Adipocyte (in vitro differentiated cells): ENCODE data around the gene TERT.
"Not testable (repeated sequence)": the region's sequence is repeated elsewhere in the genome, so short reads cannot be mapped to it uniquely, and the experiment has no call there.

ENCODE experiments used
- DNase-seq: peaks from one replicate; pipeline ENCODE4 v3.0.0-alpha.2; 2015; ENCODE audit warnings: low read depth
- H3K27me3 ChIP-seq: replicated peaks from 2 replicates; pipeline ENCODE4 v1.7.0; 2013; ENCODE audit warnings: mild to moderate bottlenecking, low read length, moderate library complexity; ENCODE audit not compliant: control insufficient read depth, insufficient read depth
- H3K36me3 ChIP-seq: 2 replicates; pipeline ENCODE4 v1.7.0; 2013; ENCODE audit warnings: low read length, mild to moderate bottlenecking, moderate library complexity; ENCODE audit not compliant: control insufficient read depth, insufficient read depth, severe bottlenecking
- H3K4me1 ChIP-seq: 2 replicates; pipeline ENCODE4 v1.7.0; 2013; ENCODE audit warnings: mild to moderate bottlenecking, low read length, moderate library complexity; ENCODE audit not compliant: control insufficient read depth, insufficient read depth
- H3K4me3 ChIP-seq: 2 replicates; pipeline ENCODE4 v1.7.0; 2013; ENCODE audit warnings: mild to moderate bottlenecking, low read length, moderate library complexity
- H3K9ac ChIP-seq: 2 replicates; pipeline ENCODE4 v1.7.0; 2013; ENCODE audit warnings: mild to moderate bottlenecking, low read length, moderate library complexity
- H3K9me3 ChIP-seq: 2 replicates; pipeline ENCODE4 v1.7.0; 2013; ENCODE audit warnings: mild to moderate bottlenecking, low read length, moderate library complexity; ENCODE audit not compliant: control insufficient read depth

The TERT gene

DNA sequence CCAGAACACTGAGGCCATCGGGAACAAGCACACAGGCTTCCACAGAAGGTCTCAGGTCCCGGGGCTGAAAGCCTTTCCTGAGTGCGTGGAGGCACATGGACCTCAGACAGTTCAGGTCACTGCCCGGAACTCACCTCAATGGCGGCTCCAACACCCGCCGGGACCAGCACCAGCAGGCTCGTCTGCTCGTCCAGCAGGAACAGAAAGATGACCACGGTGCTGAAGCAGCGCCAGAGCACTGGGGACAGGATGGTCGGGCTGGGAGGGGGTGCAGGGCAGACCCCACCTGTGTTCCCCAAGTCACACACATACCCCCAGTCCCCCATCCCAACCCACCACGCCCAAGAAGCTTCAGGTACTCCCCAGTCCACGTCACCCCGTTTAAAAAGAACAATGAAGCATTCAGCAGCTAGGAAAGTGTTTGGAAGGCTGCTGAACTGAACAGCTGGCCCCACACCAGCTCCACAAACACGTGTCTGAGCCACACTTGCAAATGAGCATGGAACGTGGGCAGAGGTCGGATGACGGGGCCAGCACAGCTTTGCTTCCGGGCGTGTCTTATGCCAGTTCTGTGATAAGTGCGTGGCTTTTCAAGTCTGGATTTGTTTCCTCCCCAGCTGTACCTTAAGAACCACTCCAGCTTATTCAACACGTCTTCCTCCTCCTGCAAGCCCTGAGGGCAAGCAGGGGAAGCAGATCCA lies 35.4 kb upstream of the TERT start:
- DNase-seq = no peak
- no peaks in the 10 kb centered on the region for H3K27me3 ChIP-seq
- peaks cover 23% of the 10 kb centered on the region for H3K4me1 ChIP-seq
- no peak overlapping the region for H3K9ac ChIP-seq
- peaks cover 53% of the 10 kb centered on the region for H3K36me3 ChIP-seq
- H3K4me3 ChIP-seq = no peak overlapping the region
- peaks cover 9% of the 10 kb centered on the region for H3K9me3 ChIP-seq

DNA sequence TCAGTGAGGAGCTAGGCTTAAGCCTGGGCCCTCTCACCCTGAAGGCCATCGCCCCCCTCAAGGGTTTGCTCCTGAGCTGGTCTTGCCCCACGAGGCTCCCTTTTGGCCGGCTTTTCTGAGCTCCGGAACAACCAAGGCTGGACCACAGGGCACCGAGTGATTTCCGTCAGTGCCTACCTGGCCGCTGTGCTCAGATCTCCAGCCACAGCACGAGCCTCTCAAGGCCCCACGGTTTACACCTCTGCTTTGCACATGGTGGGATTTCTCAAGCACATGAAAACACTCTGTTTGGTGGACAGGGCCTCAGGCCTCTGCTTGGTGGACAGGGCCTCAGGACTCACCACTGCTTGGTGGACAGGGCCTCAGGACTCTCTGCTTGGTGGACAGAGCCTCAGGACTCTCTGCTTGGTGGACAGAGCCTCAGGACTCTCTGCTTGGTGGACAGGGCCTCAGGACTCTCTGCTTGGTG lies 34.3 kb upstream of the TERT start:
- Histone ChIP-seq H3K36me3 (peaks cover 53% of the 10 kb centered on the region), H3K4me3 (no peak overlapping the region)
- DNase-seq = no peak

DNA sequence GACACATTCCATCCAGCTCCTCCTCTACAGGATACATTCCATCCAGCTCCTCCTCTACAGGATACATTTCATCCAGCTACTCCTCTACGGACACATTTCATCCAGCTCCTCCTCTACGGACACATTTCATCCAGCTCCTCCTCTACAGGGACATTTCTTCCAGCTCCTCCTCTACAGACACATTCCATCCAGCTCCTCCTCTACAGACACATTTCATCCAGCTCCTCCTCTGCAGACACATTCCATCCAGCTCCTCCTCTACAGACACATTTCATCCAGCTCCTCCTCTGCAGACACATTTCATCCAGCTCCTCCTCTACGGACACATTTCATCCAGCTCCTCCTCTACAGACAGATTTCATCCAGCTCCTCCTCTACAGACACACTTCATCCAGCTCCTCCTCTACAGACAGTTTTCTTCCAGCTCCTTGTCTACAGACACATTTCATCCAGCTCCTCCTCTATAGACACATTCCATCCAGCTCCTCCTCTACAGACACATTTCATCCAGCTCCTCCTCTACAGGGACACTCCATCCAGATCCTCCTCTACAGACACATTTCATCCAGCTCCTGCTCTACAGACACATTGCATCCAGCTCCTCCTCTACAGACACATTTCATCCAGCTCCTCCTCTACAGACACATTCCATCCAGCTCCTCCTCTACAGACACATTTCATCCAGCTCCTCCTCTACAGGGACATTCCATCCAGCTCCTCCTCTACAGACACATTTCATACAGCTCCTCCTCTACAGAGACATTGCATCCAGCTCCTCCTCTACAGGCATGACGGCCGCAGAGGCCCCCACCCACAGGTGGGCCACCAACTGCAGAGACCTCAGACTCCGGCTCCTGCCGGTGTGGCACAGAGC lies 33.6 kb upstream of the TERT start:
- H3K27me3 ChIP-seq, H3K9me3 ChIP-seq, DNase-seq, H3K9ac ChIP-seq: not testable (repeated sequence)
- peaks cover 23% of the 10 kb centered on the region for H3K4me1 ChIP-seq
- H3K36me3 ChIP-seq = peaks cover 53% of the 10 kb centered on the region
- peak overlapping the region; percentile 34 for H3K4me3 ChIP-seq

More for the DNA sequence above, 34.3 kb upstream of the TERT start:
- H3K9ac ChIP-seq = no peak overlapping the region
- H3K4me1 ChIP-seq = peaks cover 23% of the 10 kb centered on the region
- no peaks in the 10 kb centered on the region for H3K27me3 ChIP-seq
- peaks cover 9% of the 10 kb centered on the region for H3K9me3 ChIP-seq

GRCh38 chr5:1326901-1327756 lies 32.3 kb upstream of the TERT start:
- peak; percentile 8 for DNase-seq
- H3K36me3 ChIP-seq = peaks cover 49% of the 10 kb centered on the region
- H3K4me3 ChIP-seq = not testable (repeated sequence)

DNA sequence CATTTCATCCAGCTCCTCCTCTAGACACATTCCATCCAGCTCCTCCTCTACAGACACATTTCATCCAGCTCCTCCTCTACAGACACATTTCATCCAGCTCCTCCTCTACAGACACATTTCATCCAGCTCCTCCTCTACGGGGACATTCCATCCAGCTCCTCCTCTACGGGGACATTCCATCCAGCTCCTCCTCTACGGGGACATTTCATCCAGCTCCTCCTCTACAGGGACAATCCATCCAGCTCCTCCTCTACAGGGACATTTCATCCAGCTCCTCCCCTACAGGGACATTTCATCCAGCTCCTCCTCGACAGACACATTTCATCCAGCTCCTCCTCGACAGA lies 31.6 kb upstream of the TERT start:
- Histone ChIP-seq H3K36me3 (peaks cover 49% of the 10 kb centered on the region), H3K4me1 (peaks cover 23% of the 10 kb centered on the region)
- H3K4me3 ChIP-seq, H3K9ac ChIP-seq, H3K27me3 ChIP-seq, H3K9me3 ChIP-seq, DNase-seq: not testable (repeated sequence)

More at GRCh38 chr5:1326901-1327756, 32.3 kb upstream of the TERT start:
- not testable (repeated sequence) for H3K27me3 ChIP-seq, H3K9me3 ChIP-seq, H3K9ac ChIP-seq
- H3K4me1 ChIP-seq = peaks cover 23% of the 10 kb centered on the region

DNA sequence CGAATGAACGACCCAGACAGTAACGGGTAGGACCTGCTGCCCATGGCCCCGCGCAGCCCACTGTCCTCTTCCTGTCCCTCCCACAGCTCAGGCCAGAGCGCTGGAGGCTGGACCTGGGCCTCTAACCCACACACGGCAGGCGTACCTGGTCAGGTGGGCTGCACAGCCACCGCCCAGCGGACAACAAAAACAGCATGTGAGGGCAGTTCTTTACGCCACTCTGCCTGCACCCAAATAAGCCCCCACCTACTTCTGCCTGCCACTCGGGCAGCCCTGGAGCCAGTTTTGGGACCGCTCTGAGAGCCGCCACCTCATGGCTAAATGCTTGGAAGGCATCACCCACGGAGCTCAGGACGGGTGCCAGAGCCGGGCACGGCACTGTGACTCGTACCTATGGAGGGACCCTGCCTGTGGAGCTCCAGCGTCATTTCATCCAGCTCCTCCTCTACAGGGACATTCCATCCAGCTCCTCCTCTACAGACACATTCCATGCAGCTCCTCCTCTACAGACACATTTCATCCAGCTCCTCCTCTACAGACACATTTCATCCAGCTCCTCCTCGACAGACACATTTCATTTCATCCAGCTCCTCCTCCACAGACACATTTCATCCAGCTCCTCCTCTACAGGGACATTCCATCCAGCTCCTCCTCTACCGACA lies 31.1 kb upstream of the TERT start:
- H3K36me3 ChIP-seq = peaks cover 50% of the 10 kb centered on the region

DNA sequence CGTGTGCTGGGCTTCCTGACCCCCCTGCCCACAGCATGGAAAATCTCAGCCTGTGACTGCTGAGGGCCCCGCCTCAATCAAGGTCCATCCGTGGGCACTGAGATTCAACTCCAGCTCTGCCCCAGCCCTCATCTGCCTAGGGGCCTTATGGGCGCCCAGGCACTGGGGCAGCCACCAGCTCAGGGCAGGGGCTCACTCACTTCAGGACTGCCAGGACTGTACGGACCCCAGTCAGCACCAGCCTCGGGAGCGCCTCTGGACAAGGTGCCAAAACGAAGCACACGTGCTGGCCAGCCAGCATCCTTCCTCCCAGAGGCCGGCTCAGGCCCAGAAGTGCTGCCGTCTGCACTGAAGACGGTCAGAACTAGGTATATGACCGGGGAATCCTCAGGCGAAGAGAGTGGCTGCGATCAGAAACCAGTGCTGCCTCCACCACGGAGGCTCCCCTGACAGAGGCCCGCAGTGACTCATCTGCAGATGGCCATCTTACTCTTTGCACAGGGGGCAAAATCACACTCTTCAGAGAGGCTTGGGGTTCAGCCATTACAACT lies 30.4 kb upstream of the TERT start:
- no peak for DNase-seq
- Histone ChIP-seq H3K9ac (no peak overlapping the region), H3K27me3 (no peaks in the 10 kb centered on the region), H3K4me3 (no peak overlapping the region), H3K4me1 (peaks cover 23% of the 10 kb centered on the region), H3K9me3 (peaks cover 9% of the 10 kb centered on the region), H3K36me3 (peaks cover 54% of the 10 kb centered on the region)

More for the DNA sequence above, 31.1 kb upstream of the TERT start:
- H3K9ac ChIP-seq = no peak overlapping the region
- no peak for DNase-seq
- H3K4me1 ChIP-seq = peaks cover 23% of the 10 kb centered on the region
- H3K4me3 ChIP-seq = no peak overlapping the region
- peaks cover 9% of the 10 kb centered on the region for H3K9me3 ChIP-seq
- H3K27me3 ChIP-seq = no peaks in the 10 kb centered on the region

DNA sequence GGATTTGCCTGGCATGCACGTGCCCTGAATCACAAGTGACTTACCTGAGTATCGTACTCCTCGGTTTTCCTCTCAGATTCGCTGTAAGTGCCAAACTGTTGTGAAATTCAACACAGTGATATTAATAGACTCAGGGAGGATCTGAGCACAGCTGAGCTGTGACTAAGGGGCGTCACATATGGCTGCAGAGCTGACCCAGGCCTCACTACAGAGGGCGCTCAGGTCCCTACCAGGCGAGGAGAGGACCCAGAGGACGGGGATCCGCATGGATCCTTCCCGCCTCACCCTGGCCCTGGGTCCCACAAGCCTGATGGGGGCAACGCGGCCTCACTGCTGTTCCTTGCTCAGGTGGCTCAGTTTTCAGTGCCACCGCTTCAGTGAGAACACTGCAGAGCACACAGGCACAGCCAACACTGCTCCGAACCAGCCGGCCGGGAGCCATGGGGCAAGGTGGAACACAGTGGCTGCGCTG lies 29.9 kb upstream of the TERT start:
- H3K27me3 ChIP-seq = no peaks in the 10 kb centered on the region
- DNase-seq = no peak
- no peak overlapping the region for H3K9ac ChIP-seq
- no peak overlapping the region for H3K4me3 ChIP-seq
- H3K4me1 ChIP-seq = peaks cover 23% of the 10 kb centered on the region
- H3K36me3 ChIP-seq = peaks cover 54% of the 10 kb centered on the region
- peaks cover 9% of the 10 kb centered on the region for H3K9me3 ChIP-seq

- no peak for DNase-seq
- no peak overlapping the region for H3K4me3 ChIP-seq
- H3K9ac ChIP-seq = no peak overlapping the region
- no peaks in the 10 kb centered on the region for H3K27me3 ChIP-seq
- peaks cover 23% of the 10 kb centered on the region for H3K4me1 ChIP-seq
- H3K36me3 ChIP-seq = peaks cover 58% of the 10 kb centered on the region
- peaks cover 9% of the 10 kb centered on the region for H3K9me3 ChIP-seq
These were observed 29.4 kb upstream of the TERT start for GRCh38 chr5:1324301-1324700.

DNA sequence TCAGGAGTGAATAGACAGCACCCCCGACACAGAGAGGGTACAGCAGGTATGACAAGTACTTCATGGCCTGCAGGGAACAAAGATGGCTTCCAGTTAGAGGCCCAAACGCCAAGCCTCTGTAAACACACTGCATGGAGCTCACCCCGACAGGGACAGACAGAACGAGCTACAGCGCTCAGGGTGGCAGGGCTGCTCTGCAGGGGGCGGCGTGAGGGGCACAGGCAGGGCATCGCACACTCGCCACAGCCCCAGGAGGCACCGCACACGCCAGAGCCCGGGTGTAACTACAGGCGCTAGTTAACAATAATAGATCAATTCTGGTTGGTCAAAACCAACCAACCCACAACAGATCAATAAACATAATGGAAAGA lies 28.9 kb upstream of the TERT start:
- Histone ChIP-seq H3K4me3 (no peak overlapping the region), H3K9ac (no peak overlapping the region), H3K27me3 (no peaks in the 10 kb centered on the region), H3K36me3 (peaks cover 62% of the 10 kb centered on the region), H3K4me1 (peaks cover 19% of the 10 kb centered on the region), H3K9me3 (peaks cover 7% of the 10 kb centered on the region)
- no peak for DNase-seq
